HEK293 (cell line): ENCODE results near the gene KIF21A.
A peak's percentile ranks its signal among the peaks of the same experiment; 100 is the strongest.

ENCODE experiments used
- GLI4 ChIP-seq: fragments of 450-650 bp; formaldehyde crosslinking; IDR thresholded peaks from 2 replicates; pipeline ENCODE4 v1.5.1; 2016; ENCODE audit warnings: missing biosample characterization, missing genetic modification characterization
- HOXD13 ChIP-seq: sonication (generic); formaldehyde crosslinking; IDR thresholded peaks from 2 replicates; pipeline ENCODE4 v1.8.0; 2022; ENCODE audit warnings: missing genetic modification reagents, borderline replicate concordance
- KLF1 ChIP-seq: fragments of 450-650 bp; formaldehyde crosslinking; IDR thresholded peaks from 2 replicates; pipeline ENCODE4 v1.5.1; 2016; ENCODE audit warnings: missing biosample characterization, missing genetic modification characterization
- KLF8 ChIP-seq: fragments of 450-650 bp; formaldehyde crosslinking; IDR thresholded peaks from 2 replicates; pipeline ENCODE4 v1.5.1; 2016; ENCODE audit warnings: missing biosample characterization, missing genetic modification characterization
- SCRT2 ChIP-seq: fragments of 450-650 bp; formaldehyde crosslinking; IDR thresholded peaks from 2 replicates; pipeline ENCODE4 v1.5.1; 2016; ENCODE audit warnings: missing biosample characterization, missing genetic modification characterization
- WT1 ChIP-seq: fragments of 450-650 bp; formaldehyde crosslinking; IDR thresholded peaks from 2 replicates; pipeline ENCODE4 v1.5.1; 2016; ENCODE audit warnings: missing biosample characterization, missing genetic modification characterization
- YY2 ChIP-seq: fragments of 450-650 bp; formaldehyde crosslinking; IDR thresholded peaks from 2 replicates; pipeline ENCODE4 v1.5.1; 2016; ENCODE audit warnings: missing biosample characterization, missing genetic modification characterization
- ZBTB48 ChIP-seq: fragments of 450-650 bp; formaldehyde crosslinking; IDR thresholded peaks from 2 replicates; pipeline ENCODE4 v1.5.1; 2016; ENCODE audit warnings: missing biosample characterization, missing genetic modification characterization
- ZEB2 ChIP-seq: fragments of 450-650 bp; formaldehyde crosslinking; IDR thresholded peaks from 2 replicates; pipeline ENCODE4 v1.5.1; 2016; ENCODE audit warnings: missing biosample characterization, missing genetic modification characterization
- ZFP41 ChIP-seq: fragments of 450-650 bp; formaldehyde crosslinking; IDR thresholded peaks from 2 replicates; pipeline ENCODE4 v1.5.1; 2016; ENCODE audit warnings: missing biosample characterization, missing genetic modification characterization, borderline replicate concordance
- ZNF16 ChIP-seq: fragments of 450-650 bp; formaldehyde crosslinking; IDR thresholded peaks from 2 replicates; pipeline ENCODE4 v1.5.1; 2016; ENCODE audit warnings: low read depth, missing biosample characterization, missing genetic modification characterization
- ZNF2 ChIP-seq: fragments of 450-650 bp; formaldehyde crosslinking; IDR thresholded peaks from 2 replicates; pipeline ENCODE4 v1.5.1; 2016; ENCODE audit warnings: missing biosample characterization, missing genetic modification characterization
- ZNF423 ChIP-seq: fragments of 450-650 bp; formaldehyde crosslinking; IDR thresholded peaks from 2 replicates; pipeline ENCODE4 v1.5.1; 2016; ENCODE audit warnings: missing biosample characterization, missing genetic modification characterization
- ZNF518A ChIP-seq: fragments of 450-650 bp; formaldehyde crosslinking; conservative IDR thresholded peaks from 2 replicates; pipeline ENCODE4 v1.5.1; 2016; ENCODE audit warnings: low read depth, missing biosample characterization, missing genetic modification characterization
- ZNF549 ChIP-seq: fragments of 450-650 bp; IDR thresholded peaks from 2 replicates; pipeline ENCODE4 v1.5.1; 2018; ENCODE audit warnings: missing biosample characterization, missing genetic modification characterization, mild to moderate bottlenecking, inconsistent platforms, moderate library complexity
- ZNF561 ChIP-seq: fragments of 450-650 bp; IDR thresholded peaks from 2 replicates; pipeline ENCODE4 v1.5.1; 2018; ENCODE audit warnings: missing biosample characterization, missing genetic modification characterization, borderline replicate concordance
- ZNF677 ChIP-seq: fragments of 450-650 bp; IDR thresholded peaks from 2 replicates; pipeline ENCODE4 v1.5.0; 2018; ENCODE audit warnings: missing biosample characterization, mild to moderate bottlenecking, missing genetic modification characterization, moderate library complexity
- ZSCAN30 ChIP-seq: fragments of 450-650 bp; IDR thresholded peaks from 2 replicates; pipeline ENCODE4 v1.5.1; 2018; ENCODE audit warnings: missing biosample characterization, mild to moderate bottlenecking, missing genetic modification characterization, moderate library complexity
- ZXDB ChIP-seq: fragments of 450-650 bp; formaldehyde crosslinking; IDR thresholded peaks from 2 replicates; pipeline ENCODE4 v1.5.1; 2016; ENCODE audit warnings: missing biosample characterization, missing genetic modification characterization
- TF ChIP-seq, protein P1 (sequence below): fragments of 450-650 bp; formaldehyde crosslinking; IDR thresholded peaks from 2 replicates; pipeline ENCODE4 v1.5.1; 2016; ENCODE audit warnings: missing biosample characterization, missing genetic modification characterization
- TF ChIP-seq, protein P2 (sequence below): fragments of 450-650 bp; formaldehyde crosslinking; IDR thresholded peaks from 2 replicates; pipeline ENCODE4 v1.5.1; 2017; ENCODE audit warnings: missing biosample characterization, missing genetic modification characterization
- TF ChIP-seq, protein P3 (sequence below): fragments of 450-650 bp; formaldehyde crosslinking; IDR thresholded peaks from 2 replicates; pipeline ENCODE4 v1.5.1; 2016; ENCODE audit warnings: missing biosample characterization, missing genetic modification characterization
- TF ChIP-seq, protein P4 (sequence below): fragments of 450-650 bp; IDR thresholded peaks from 2 replicates; pipeline ENCODE4 v1.5.1; 2018; ENCODE audit warnings: missing biosample characterization, missing genetic modification characterization

Gene KIF21A

GRCh38 chr12:39443081-39443928 is at the start of gene KIF21A (continued):
- TF ChIP-seq HOXD13 (CRISPR knock-in tag) = peak; percentile 28; the same call in 1 of the 2 replicates
- peak; percentile 74 for TF ChIP-seq SCRT2
- TF ChIP-seq ZNF423 (tag by site-specific recombination) = peak; percentile 74; the same call in 1 of the 2 replicates
- no peak for TF ChIP-seq GLI4
- no peak for TF ChIP-seq ZNF549 (tag by site-specific recombination)
- TF ChIP-seq ZSCAN30 (tag by site-specific recombination) = peak; percentile 99
- peak; percentile 15; the same call in 1 of the 2 replicates for TF ChIP-seq ZNF2 (tag by site-specific recombination)
- TF ChIP-seq, protein P1, sequence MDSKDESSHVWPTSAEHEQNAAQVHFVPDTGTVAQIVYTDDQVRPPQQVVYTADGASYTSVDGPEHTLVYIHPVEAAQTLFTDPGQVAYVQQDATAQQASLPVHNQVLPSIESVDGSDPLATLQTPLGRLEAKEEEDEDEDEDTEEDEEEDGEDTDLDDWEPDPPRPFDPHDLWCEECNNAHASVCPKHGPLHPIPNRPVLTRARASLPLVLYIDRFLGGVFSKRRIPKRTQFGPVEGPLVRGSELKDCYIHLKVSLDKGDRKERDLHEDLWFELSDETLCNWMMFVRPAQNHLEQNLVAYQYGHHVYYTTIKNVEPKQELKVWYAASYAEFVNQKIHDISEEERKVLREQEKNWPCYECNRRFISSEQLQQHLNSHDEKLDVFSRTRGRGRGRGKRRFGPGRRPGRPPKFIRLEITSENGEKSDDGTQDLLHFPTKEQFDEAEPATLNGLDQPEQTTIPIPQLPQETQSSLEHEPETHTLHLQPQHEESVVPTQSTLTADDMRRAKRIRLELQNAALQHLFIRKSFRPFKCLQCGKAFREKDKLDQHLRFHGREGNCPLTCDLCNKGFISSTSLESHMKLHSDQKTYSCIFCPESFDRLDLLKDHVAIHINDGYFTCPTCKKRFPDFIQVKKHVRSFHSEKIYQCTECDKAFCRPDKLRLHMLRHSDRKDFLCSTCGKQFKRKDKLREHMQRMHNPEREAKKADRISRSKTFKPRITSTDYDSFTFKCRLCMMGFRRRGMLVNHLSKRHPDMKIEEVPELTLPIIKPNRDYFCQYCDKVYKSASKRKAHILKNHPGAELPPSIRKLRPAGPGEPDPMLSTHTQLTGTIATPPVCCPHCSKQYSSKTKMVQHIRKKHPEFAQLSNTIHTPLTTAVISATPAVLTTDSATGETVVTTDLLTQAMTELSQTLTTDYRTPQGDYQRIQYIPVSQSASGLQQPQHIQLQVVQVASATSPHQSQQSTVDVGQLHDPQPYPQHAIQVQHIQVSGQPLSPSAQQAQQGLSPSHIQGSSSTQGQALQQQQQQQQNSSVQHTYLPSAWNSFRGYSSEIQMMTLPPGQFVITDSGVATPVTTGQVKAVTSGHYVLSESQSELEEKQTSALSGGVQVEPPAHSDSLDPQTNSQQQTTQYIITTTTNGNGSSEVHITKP (tag by site-specific recombination) = 0 out of 2 replicates have a peak, but pooled peaks have one; percentile 19
- TF ChIP-seq, protein P2, sequence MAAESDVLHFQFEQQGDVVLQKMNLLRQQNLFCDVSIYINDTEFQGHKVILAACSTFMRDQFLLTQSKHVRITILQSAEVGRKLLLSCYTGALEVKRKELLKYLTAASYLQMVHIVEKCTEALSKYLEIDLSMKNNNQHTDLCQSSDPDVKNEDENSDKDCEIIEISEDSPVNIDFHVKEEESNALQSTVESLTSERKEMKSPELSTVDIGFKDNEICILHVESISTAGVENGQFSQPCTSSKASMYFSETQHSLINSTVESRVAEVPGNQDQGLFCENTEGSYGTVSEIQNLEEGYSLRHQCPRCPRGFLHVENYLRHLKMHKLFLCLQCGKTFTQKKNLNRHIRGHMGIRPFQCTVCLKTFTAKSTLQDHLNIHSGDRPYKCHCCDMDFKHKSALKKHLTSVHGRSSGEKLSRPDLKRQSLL = 0 out of 2 replicates have a peak, but pooled peaks have one; percentile 12
- peak; percentile 53; the same call in 1 of the 2 replicates for TF ChIP-seq ZXDB (tag by site-specific recombination)
- TF ChIP-seq, protein P3, sequence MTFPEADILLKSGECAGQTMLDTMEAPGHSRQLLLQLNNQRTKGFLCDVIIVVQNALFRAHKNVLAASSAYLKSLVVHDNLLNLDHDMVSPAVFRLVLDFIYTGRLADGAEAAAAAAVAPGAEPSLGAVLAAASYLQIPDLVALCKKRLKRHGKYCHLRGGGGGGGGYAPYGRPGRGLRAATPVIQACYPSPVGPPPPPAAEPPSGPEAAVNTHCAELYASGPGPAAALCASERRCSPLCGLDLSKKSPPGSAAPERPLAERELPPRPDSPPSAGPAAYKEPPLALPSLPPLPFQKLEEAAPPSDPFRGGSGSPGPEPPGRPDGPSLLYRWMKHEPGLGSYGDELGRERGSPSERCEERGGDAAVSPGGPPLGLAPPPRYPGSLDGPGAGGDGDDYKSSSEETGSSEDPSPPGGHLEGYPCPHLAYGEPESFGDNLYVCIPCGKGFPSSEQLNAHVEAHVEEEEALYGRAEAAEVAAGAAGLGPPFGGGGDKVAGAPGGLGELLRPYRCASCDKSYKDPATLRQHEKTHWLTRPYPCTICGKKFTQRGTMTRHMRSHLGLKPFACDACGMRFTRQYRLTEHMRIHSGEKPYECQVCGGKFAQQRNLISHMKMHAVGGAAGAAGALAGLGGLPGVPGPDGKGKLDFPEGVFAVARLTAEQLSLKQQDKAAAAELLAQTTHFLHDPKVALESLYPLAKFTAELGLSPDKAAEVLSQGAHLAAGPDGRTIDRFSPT = peak; percentile 9; the same call in 1 of the 2 replicates
- peak; percentile 40; the same call in 1 of the 2 replicates for TF ChIP-seq ZEB2 (tag by site-specific recombination)
- no peak for TF ChIP-seq ZFP41 (tag by site-specific recombination)
- no peak for TF ChIP-seq WT1 (tag by site-specific recombination)
- no peak for TF ChIP-seq ZNF677 (tag by site-specific recombination)
- TF ChIP-seq, protein P4, sequence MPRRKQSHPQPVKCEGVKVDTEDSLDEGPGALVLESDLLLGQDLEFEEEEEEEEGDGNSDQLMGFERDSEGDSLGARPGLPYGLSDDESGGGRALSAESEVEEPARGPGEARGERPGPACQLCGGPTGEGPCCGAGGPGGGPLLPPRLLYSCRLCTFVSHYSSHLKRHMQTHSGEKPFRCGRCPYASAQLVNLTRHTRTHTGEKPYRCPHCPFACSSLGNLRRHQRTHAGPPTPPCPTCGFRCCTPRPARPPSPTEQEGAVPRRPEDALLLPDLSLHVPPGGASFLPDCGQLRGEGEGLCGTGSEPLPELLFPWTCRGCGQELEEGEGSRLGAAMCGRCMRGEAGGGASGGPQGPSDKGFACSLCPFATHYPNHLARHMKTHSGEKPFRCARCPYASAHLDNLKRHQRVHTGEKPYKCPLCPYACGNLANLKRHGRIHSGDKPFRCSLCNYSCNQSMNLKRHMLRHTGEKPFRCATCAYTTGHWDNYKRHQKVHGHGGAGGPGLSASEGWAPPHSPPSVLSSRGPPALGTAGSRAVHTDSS = no peak
- TF ChIP-seq ZNF561 = 0 out of 2 replicates have a peak, but pooled peaks have one; percentile 17
- TF ChIP-seq ZNF16 (tag by site-specific recombination) = no peak
- peak; percentile 92 for TF ChIP-seq ZBTB48 (tag by site-specific recombination)
- TF ChIP-seq YY2 (tag by site-specific recombination) = no peak; the same call in 1 of the 2 replicates
- TF ChIP-seq KLF8 (tag by site-specific recombination) = peak; percentile 81
- no peak for TF ChIP-seq ZNF518A
- TF ChIP-seq KLF1 (tag by site-specific recombination) = peak; percentile 36; the same call in 1 of the 2 replicates
